Esophagus muscularis mucosa (tissue), 4 donors: ENCODE measurements around the gene EPB41. TPM values are rescaled to one million over a fixed set of nuclear protein-coding genes. Genes with fewer than 3 reads are reported as not detected.

Source experiments
- DNase-seq: peaks from one replicate; pipeline ENCODE4 v3.0.0-alpha.2; 2017; ENCODE audit errors: extremely low spot score
- H3K27ac ChIP-seq, 4 donors: fragments of 200-600 bp; sonication (generic); replicated peaks in 1 of 4; 1 replicate in 3 of 4; 2 replicates in 1 of 4; pipeline ENCODE4 v1.5.1; 2016 to 2019; ENCODE audit warnings: mild to moderate bottlenecking in 1 of 4
- H3K27me3 ChIP-seq, 4 donors: fragments of 200-600 bp; sonication (generic); one replicate each; pipeline versions ENCODE4 v1.5.1 to v1.6.0; 2016 to 2019
- H3K36me3 ChIP-seq, 4 donors: fragments of 200-600 bp; sonication (generic); one replicate each; pipeline ENCODE4 v1.5.1; 2016 to 2019
- H3K4me1 ChIP-seq, 4 donors: fragments of 200-600 bp; sonication (generic); one replicate each; pipeline ENCODE4 v1.5.1; 2016 to 2019
- H3K4me3 ChIP-seq, 4 donors: fragments of 200-600 bp; sonication (generic); 1 replicate in 2 of 4; 2 replicates in 2 of 4; pipeline ENCODE4 v1.5.1; 2016 to 2019; ENCODE audit warnings: mild to moderate bottlenecking in 4 of 4, moderate library complexity in 1 of 4
- H3K9me3 ChIP-seq, 4 donors: fragments of 200-600 bp; sonication (generic); 1 replicate in 3 of 4; 2 replicates in 1 of 4; pipeline ENCODE4 v1.5.1; 2016 to 2019
- CTCF ChIP-seq, 3 experiments: fragments of 200-600 bp in 2 of 3; fragments of 450-650 bp in 1 of 3; sonication (generic) in 2 of 3; IDR thresholded peaks; one replicate each; pipeline ENCODE4 v1.5.1; 2017 to 2019; ENCODE audit warnings: antibody characterized with exemption in 3 of 3, mild to moderate bottlenecking in 2 of 3, moderate library complexity in 1 of 3
- EP300 ChIP-seq: sonication (generic); formaldehyde crosslinking; IDR thresholded peaks from one replicate; pipeline ENCODE4 v1.6.1; 2017; ENCODE audit warnings: antibody characterized with exemption
- POLR2A ChIP-seq: fragments of 450-650 bp; IDR thresholded peaks from one replicate; pipeline ENCODE4 v1.6.1; 2017; ENCODE audit warnings: antibody characterized with exemption, moderate library complexity, mild to moderate bottlenecking, low read depth
- POLR2AphosphoS5 ChIP-seq, 2 donors: sonication (generic); formaldehyde crosslinking; IDR thresholded peaks; one replicate each; pipeline ENCODE4 v1.6.1; 2017; ENCODE audit warnings: antibody characterized with exemption in 2 of 2
- WGBS: methylation state at CpG from one replicate; pipeline ENCODE4 v1.1.5; 2018; 5-methylcytosine and 5-hydroxymethylcytosine counted together
- intact Hi-C: fragments of 100-400 bp; cut with DNase I; formaldehyde crosslinking; loops from one replicate; pipeline ENCODE4 v1.15.1; 2023
- total RNA-seq, 4 donors: library from RNA; depleted of rRNA; stranded (reverse); fragments of >200 nt; gene quantifications; one replicate each; pipeline versions ENCODE4 v1.1.0 to v1.2.1, GENCODE V29; 2016

Gene EPB41
- total RNA-seq, 4 donors from 2014 or later = 18.2 to 24.6 (median 18.5) TPM

- 2% methylated on average over 31 of the region's 85 CpGs for WGBS
- DNase-seq = peak; percentile 96
- Histone ChIP-seq H3K9me3 (no peaks in the 10 kb centered on the region), H3K27me3 (peaks cover 0 to 7% (median 3%) of the 10 kb centered on the region in 4 donors), H3K27ac (peak overlapping the region; percentile 98 to 100 (median 98)), H3K36me3 (peaks cover 0 to 7% (median 0%) of the 10 kb centered on the region in 4 donors), H3K4me3 (peak overlapping the region; percentile 61 to 83 (median 71)), H3K4me1 (peaks cover 27 to 58% (median 51%) of the 10 kb centered on the region in 4 donors)
- intact Hi-C loops = loop anchor here (5.0 kb wide), 1 partner anchor 237 kb away; no protein-coding TSS in a partner anchor
- TF ChIP-seq EP300 (no peak), CTCF (IDR thresholded peaks at IDR 0.05) (peak; percentile 89 to 90 (median 90)), POLR2A (peak; percentile 51), POLR2AphosphoS5 (IDR thresholded peaks at IDR 0.05) (peak; percentile 90 to 98)
Measured at GRCh38 chr1:29124366-29125236, 210.2 kb downstream of the EPB41 start.

GRCh38 chr1:29125237-29125641 is 210.9 kb downstream of the EPB41 start:
- intact Hi-C loops = no loop called here
- DNase-seq = no peak
- 52% methylated on average over 14 of the region's 14 CpGs for WGBS
- H3K27me3 ChIP-seq = peaks cover 0 to 7% (median 3%) of the 10 kb centered on the region in 4 donors
- peaks cover 27 to 53% (median 46%) of the 10 kb centered on the region in 4 donors for H3K4me1 ChIP-seq
- H3K9me3 ChIP-seq = no peaks in the 10 kb centered on the region
- peak overlapping the region; percentile 98 to 100 (median 98) for H3K27ac ChIP-seq
- no peak for TF ChIP-seq CTCF (IDR thresholded peaks at IDR 0.05)
- no peak for TF ChIP-seq EP300
- TF ChIP-seq POLR2A = no peak
- TF ChIP-seq POLR2AphosphoS5 (IDR thresholded peaks at IDR 0.05) = no peak
- H3K36me3 ChIP-seq = peaks cover 0 to 7% (median 0%) of the 10 kb centered on the region in 4 donors
- peak overlapping the region; percentile 61 to 83 (median 71) for H3K4me3 ChIP-seq

- WGBS = 77% methylated on average over 6 of the region's 6 CpGs
- Histone ChIP-seq H3K4me3 (no peak overlapping the region), H3K4me1 (peaks cover 27 to 47% (median 41%) of the 10 kb centered on the region in 4 donors), H3K27ac (peak overlapping the region; percentile 98 to 100 (median 98)), H3K9me3 (no peaks in the 10 kb centered on the region), H3K27me3 (peaks cover 0 to 7% (median 3%) of the 10 kb centered on the region in 4 donors), H3K36me3 (peaks cover 0 to 2% (median 0%) of the 10 kb centered on the region in 4 donors)
- DNase-seq = no peak
- TF ChIP-seq POLR2A (no peak), CTCF (IDR thresholded peaks at IDR 0.05) (no peak), EP300 (no peak), POLR2AphosphoS5 (IDR thresholded peaks at IDR 0.05) (no peak)
- intact Hi-C loops = no loop called here
Measured at GRCh38 chr1:29125788-29126187, 211.4 kb downstream of the EPB41 start.

GRCh38 chr1:29126198-29126597 is 211.8 kb downstream of the EPB41 start:
- WGBS = 94% methylated on average over 6 of the region's 6 CpGs
- no peak overlapping the region for H3K4me3 ChIP-seq
- H3K27me3 ChIP-seq = peaks cover 0 to 7% (median 3%) of the 10 kb centered on the region in 4 donors
- DNase-seq = no peak
- H3K9me3 ChIP-seq = no peaks in the 10 kb centered on the region
- peaks cover 27 to 43% (median 37%) of the 10 kb centered on the region in 4 donors for H3K4me1 ChIP-seq
- TF ChIP-seq EP300 (no peak), CTCF (IDR thresholded peaks at IDR 0.05) (no peak), POLR2AphosphoS5 (IDR thresholded peaks at IDR 0.05) (no peak), POLR2A (no peak)
- H3K36me3 ChIP-seq = no peaks in the 10 kb centered on the region
- H3K27ac ChIP-seq = peak overlapping the region in 3 of 4 donors; percentile 98 to 100 (median 99)
- intact Hi-C loops = no loop called here
